ENCODE data around the gene MX2. TPM values are rescaled to one million over a fixed set of nuclear protein-coding genes. Genes with fewer than 3 reads are reported as not detected.

MX2 gene
- total and polyA plus RNA-seq, 9 of the 15 experiments (the other 6 are each of a cell fraction or from before 2014, with no cell fraction given): 0.10 to 0.95 (median 0.47) TPM; not detected in 1

DNA sequence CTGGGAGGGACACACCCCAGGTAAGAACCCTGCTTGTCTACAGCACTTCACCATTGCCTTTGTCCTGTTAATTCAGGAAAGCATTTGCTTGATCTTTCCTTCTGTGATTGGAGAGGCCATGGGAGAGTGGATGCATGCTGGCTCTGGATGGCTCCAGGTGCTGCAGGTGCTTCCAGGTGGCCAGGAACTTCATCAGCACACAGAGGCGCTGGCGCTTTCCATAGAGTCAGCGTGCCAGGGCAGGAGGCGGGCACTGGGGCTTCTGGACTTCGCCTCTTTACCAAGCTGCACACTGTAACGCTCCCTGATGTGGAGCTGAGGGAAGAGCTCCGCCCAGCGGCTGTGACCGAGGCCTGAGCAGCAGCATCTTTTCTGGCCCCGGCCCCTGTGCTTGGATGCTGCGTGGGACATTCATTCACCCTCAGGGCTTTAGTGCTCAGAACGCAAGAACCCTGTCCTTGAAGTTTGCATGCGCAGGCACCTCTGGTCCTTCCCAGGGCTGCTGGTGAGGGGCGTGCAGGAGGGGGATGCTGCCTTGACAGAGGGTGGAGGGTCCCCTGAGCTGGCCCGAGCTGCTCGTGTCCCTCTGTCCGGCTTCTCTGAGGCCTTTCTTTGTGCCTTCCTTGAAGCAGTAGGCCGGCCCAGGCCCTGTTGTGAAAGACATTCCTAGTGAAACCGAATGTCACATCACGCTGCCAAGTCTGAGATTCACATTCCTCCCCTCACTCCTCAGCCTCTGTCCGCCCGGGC is 1.6 kb upstream of the MX2 start (continued):
- TF ChIP-seq SIX5 (IDR thresholded peaks at IDR 0.05; ENCODE audit: borderline replicate concordance in 1 of 2, insufficient read depth in 1 of 2, low read depth in 1 of 2, low read length in 2 of 2) (no peak), ZNF140 (CRISPR knock-in tag; IDR thresholded peaks at IDR 0.05) (no peak), ELF2 (CRISPR knock-in tag; IDR thresholded peaks at IDR 0.05) (no peak), TBP (optimal IDR thresholded peaks at IDR 0.05; ENCODE audit: low read depth, low read length) (no peak), MXD1 (CRISPR knock-in tag; IDR thresholded peaks at IDR 0.05; ENCODE audit: borderline replicate concordance, poor library complexity, severe bottlenecking) (no peak), CEBPG (CRISPR knock-in tag; IDR thresholded peaks at IDR 0.05) (no peak), CEBPG (tag; conservative IDR thresholded peaks at IDR 0.05 in 1 of 2, IDR thresholded peaks at IDR 0.05 in 1 of 2) (no peak)

- POLR2A ChIA-PET: no interaction called here
- no peaks in the 10 kb centered on the region for H4K20me1 ChIP-seq (replicated peaks; ENCODE audit: control insufficient read depth, insufficient read depth, low read length)
- H3K4me3 ChIP-seq: no peak overlapping the region
- no peaks in the 10 kb centered on the region for H3K9me3 ChIP-seq (replicated peaks; ENCODE audit: control insufficient read depth, insufficient read depth, low read depth, low read length)
- no peak for FAIRE-seq
- H3K27ac ChIP-seq (ENCODE audit: extremely low read depth, low read depth, low read length): no peak overlapping the region
- BruUV-seq (replicated peaks): no TSS peak
- under 1% methylated on average over 16 of the region's 16 CpGs for WGBS (ENCODE audit: insufficient coverage, low coverage, missing lambda C conversion rate)
- DNase-seq (ENCODE audit: extremely low read depth in 1 of 4, low spot score in 3 of 4): no peak
- no peak for TF ChIP-seq USF1 (CRISPR knock-in tag; IDR thresholded peaks at IDR 0.05)
- no peaks in the 10 kb centered on the region for H3K36me3 ChIP-seq (ENCODE audit: control insufficient read depth, insufficient read depth, low read length)
- H3K9me1 ChIP-seq (ENCODE audit: control insufficient read depth, insufficient read depth, low read length): no peaks in the 10 kb centered on the region
- intact Hi-C loops (cut with micrococcal nuclease): no loop called here
- no peaks in the 10 kb centered on the region for H3K79me2 ChIP-seq (ENCODE audit: control insufficient read depth, insufficient read depth, low read length)
- no peak overlapping the region for H3K9ac ChIP-seq (ENCODE audit: insufficient read depth in 1 of 2, low read depth in 2 of 2, low read length in 2 of 2)
- H3K4me2 ChIP-seq (ENCODE audit: insufficient read depth, low read length): no peak overlapping the region
- no peaks in the 10 kb centered on the region; a peak in 1 of 5 replicates for H3K4me1 ChIP-seq (replicated peaks in 1 of 2; ENCODE audit: control insufficient read depth in 2 of 2, insufficient read depth in 2 of 2, low read length in 2 of 2)
- H3K27me3 ChIP-seq (ENCODE audit: control insufficient read depth in 2 of 2, insufficient read depth in 2 of 2, low read length in 2 of 2): peaks cover 12 to 46% of the 10 kb centered on the region in 2 experiments; a peak in 4 of 5 replicates
- in situ Hi-C loops (cut with MboI): no loop called here
- no peak overlapping the region for H2AFZ ChIP-seq (ENCODE audit: low read depth, low read length)
- CTCF ChIA-PET (ENCODE audit: low intra/inter-chr PET ratio): no interaction called here
- no peak for ATAC-seq
These were observed 608 bp upstream of the MX2 start for GRCh38 chr21:41361053-41361785.

Measured in K562 (cell line).